Stimulated activated CD4-positive, alpha-beta T cell treated with anti-CD3 and anti-CD28 coated beads, TNF-alpha, amount 100 ng/mL, for 48 hours (primary cell): ENCODE data around the gene NFKBIB.
A peak's percentile ranks its signal among the peaks of the same experiment; 100 is the strongest.
"Not testable (repeated sequence)": the region's sequence is repeated elsewhere in the genome, so short reads cannot be mapped to it uniquely, and the experiment has no call there.

ENCODE experiments used
- DNase-seq, 3 donors: peaks; one replicate each; pipeline ENCODE4 v3.0.0-alpha.2; 2020; ENCODE audit warnings: low read depth in 3 of 3

NFKBIB gene, protein sequence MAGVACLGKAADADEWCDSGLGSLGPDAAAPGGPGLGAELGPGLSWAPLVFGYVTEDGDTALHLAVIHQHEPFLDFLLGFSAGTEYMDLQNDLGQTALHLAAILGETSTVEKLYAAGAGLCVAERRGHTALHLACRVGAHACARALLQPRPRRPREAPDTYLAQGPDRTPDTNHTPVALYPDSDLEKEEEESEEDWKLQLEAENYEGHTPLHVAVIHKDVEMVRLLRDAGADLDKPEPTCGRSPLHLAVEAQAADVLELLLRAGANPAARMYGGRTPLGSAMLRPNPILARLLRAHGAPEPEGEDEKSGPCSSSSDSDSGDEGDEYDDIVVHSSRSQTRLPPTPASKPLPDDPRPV

GRCh38 chr19:38899447-38900201 lies at the start of gene NFKBIB, which contains the start of gene SIRT2:
TSS of gene NFKBIB (plus strand) at chr19:38899969. CDS start at chr19:38900033, 64 bp downstream.
TSS of gene SIRT2 (minus strand) at chr19:38899618. CDS start at chr19:38899521, 97 bp downstream.
- peak; percentile 98 to 100 (median 99) for DNase-seq

GRCh38 chr19:38850436-38850975 lies 49.3 kb upstream of the NFKBIB start:
- peak in 2 of 3 donors; percentile 97 to 99 for DNase-seq

- no peak for DNase-seq
These were observed 48.7 kb upstream of the NFKBIB start for GRCh38 chr19:38850976-38851621.

DNA sequence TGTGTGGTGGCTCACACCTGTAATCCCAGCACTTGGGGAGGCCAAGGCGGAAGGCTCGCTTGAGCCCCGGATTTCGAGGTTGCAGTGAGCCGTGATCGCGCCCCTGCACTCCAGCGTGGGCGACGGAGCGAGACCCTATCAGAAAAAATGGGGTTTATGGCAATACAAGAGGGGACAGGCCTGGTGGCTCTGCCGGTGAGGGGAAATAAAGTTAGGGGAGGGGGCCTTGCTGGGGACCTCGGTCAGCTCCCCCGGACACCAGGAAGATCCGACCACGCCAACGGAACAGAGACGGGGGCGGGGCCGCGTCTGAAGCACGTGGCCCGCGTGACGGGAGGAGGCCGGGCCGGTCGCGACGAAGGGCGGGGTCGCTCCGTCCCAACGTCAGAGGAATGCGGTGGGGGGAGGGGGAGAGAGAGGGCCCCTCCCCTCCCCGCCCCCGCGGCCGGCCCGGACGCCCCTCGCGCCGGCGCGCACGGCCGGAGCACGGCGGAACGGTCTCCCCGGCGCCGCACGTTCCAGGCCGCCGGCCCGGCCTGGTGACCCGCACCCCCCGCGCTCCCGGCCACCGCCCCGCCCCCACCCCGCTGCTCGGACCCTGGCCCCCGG lies 48.0 kb upstream of the NFKBIB start:
- DNase-seq, result peak; percentile 82 to 96 (median 86)

DNA sequence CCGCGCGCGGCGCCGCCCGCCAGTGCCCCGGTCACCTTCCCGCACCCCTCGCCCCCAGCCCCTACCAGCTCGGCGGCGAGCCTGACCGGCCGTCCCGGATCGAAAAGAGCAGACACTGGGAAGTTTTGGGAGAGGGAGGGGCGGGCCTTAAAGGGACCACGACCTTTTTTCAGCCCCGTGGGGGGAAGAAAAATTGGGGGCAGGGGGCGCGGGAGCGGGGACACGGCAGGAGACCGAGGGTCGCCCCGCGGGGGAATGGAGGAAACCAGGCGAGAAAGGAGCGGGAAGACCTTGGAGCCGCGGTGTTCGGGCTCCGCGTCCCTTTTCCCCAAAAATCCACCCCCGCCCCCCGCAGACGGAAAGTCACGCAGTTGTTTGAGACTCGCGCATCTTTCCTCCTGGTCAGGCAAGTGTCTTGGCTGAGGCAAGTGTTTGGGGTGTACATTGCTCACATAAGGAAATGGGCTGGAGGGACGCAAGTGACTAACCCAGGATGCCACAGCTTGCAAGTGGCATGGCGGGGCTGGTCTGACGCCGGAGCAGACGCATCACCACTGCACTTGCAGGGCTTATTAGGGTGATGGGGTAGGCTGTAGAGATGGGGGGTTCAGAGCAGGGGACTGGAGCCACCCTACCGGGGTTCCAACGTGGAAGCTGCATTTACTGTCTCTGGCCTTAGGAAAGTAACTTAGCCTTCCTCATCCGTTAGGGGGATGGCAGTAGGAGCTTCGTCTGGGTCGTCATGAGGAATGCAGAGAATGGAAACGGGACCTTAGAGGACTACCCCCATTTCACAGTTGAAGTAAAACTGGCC lies 47.3 kb upstream of the NFKBIB start:
- DNase-seq, result peak in 1 of 3 donors; percentile 50

DNA sequence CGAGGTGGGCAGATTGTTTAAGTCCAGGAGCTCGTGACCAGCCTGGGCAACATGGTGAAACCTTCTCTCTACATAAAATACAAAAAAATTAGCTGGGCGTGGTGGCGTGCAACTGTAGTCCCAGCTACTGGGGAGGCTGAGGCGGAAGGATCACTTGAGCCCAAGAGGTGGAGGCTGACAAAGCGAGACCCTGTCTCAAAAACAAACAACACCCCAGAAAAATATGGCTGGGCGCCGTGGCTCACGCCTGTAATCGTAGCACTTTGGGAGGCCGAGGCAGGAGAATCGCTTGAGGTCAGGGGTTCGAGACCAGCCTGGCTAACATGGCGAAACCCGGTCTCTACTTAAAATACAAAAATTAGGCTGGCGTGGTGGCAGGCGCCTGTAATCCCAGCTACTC lies 46.6 kb upstream of the NFKBIB start:
- DNase-seq, result no peak

DNA sequence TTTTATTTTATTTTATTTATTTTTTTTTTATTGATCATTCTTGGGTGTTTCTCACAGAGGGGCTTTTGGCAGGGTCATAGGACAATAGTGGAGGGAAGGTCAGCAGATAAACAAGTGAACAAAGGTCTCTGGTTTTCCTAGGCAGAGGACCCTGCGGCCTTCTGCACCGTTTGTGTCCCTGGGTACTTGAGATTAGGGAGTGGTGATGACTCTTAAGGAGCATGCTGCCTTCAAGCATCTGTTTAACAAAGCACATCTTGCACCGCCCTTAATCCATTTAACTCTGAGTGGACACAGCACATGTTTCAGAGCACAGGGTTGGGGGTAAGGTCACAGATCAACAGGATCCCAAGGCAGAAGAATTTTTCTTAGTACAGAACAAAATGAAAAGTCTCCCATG lies 44.8 kb upstream of the NFKBIB start:
- not testable (repeated sequence) for DNase-seq

DNA sequence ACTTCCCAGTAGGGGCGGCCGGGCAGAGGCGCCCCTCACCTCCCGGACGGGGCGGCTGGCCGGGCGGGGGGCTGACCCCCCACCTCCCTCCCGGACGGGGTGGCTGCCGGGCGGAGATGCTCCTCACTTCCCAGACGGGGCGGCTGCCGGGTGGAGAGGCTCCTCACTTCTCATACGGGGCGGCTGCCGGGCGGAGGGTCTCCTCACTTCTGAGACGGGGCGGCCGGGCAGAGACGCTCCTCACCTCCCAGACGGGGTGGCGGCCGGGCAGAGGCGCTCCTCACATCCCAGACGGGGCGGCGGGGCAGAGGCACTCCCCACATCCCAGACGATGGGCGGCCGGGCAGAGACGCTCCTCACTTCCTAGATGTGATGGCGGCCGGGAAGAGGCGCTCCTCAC lies 44.0 kb upstream of the NFKBIB start:
- DNase-seq, result not testable (repeated sequence)

GRCh38 chr19:38856813-38857212 lies 43.0 kb upstream of the NFKBIB start:
- DNase-seq, result no peak

GRCh38 chr19:38859631-38860204 lies 40.1 kb upstream of the NFKBIB start:
- DNase-seq, result not testable (repeated sequence)

DNA sequence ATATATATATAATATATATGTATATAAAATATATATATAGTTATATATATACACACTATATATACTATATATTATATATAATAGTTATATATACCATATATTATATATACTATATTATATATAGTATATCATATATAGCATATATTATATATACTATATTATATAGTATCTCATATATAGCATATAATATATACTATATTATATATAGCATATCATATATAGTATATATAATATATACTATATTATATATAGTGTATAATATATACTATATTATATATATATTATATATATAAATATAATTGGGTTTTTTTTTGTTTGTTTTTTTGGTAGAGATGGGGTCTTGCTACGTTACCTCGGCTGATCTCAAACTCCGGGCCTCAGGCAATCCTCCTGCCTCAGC lies 38.4 kb upstream of the NFKBIB start:
- DNase-seq, result no peak

- no peak for DNase-seq
These were observed 37.3 kb upstream of the NFKBIB start for GRCh38 chr19:38862321-38863059.

- no peak for DNase-seq
These were observed 32.5 kb upstream of the NFKBIB start for GRCh38 chr19:38867171-38867780.

- DNase-seq, result no peak
These were observed 31.2 kb upstream of the NFKBIB start for GRCh38 chr19:38868551-38868950.

- no peak for DNase-seq
These were observed 30.5 kb upstream of the NFKBIB start for GRCh38 chr19:38869160-38869835.

GRCh38 chr19:38869836-38870607 lies 29.7 kb upstream of the NFKBIB start:
- peak; percentile 87 to 92 (median 87) for DNase-seq

DNA sequence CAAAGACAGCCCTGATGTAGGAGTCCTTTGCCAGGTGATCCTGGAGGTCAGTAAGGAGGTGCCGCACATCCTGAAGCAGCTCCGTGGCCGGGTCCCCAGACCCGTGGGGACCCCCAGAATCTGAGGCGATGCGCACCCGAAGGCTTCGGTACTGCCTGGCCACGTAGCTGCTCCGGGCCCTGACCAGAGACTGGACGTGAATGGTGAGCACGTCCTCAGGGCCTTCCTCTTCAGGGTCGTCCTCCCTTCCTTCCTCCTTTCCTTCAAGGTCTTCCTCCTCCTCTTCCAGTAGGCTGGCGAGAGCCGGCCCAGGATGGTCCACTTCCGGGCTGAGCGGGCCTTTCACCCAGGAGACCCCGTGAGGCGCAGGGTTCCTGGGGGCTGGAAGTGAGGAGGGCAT lies 29.2 kb upstream of the NFKBIB start:
- DNase-seq, result no peak

DNA sequence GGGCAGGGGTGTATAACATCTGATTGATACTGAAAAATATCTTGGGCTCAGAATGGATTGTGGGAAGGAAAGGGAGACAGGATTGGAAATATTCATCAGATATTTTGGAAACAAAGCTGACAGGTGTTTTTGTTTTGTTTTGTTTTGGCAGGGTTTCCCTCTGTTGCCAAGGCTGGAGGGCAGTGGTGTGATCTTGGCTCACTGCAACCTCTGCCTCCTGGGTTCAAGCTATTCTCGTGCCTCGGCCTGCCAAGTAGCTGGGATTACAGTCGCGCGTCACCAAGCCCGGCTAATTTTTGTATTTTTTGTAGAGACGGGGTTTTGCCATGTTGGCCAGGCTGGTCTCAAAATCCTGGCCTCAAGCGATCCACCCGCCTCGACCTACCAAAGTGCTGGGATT lies 26.4 kb upstream of the NFKBIB start:
- DNase-seq, result not testable (repeated sequence)
